Naive thymus-derived CD4-positive, alpha-beta T cell (primary cell): ENCODE results near the gene BCL11A. TPM values are rescaled to one million over a fixed set of nuclear protein-coding genes. Genes with fewer than 3 reads are reported as not detected.

ENCODE experiments used
- ATAC-seq: fragments of 150-1000 bp; cut with Tn5 transposase; 2 replicates; pipeline ENCODE4 v1.10.0; 2021; ENCODE audit warnings: mild to moderate bottlenecking, moderate library complexity
- CTCF ChIA-PET: fragments of 350-600 bp; sonication (Branson Sonifier 250); formaldehyde crosslinking; loops from one replicate; lab custom pipeline; 2021; ENCODE audit warnings: antibody characterized with exemption; lab: Charles Lee
- POLR2A ChIA-PET: fragments of 350-600 bp; sonication (Branson Sonifier 250); formaldehyde crosslinking; loops from one replicate; lab custom pipeline; 2021; ENCODE audit warnings: antibody characterized with exemption, inconsistent platforms; lab: Charles Lee
- DNase-seq, 9 donors: peaks; one replicate each; pipeline versions ENCODE4 v3.0.0 to v3.0.0-alpha.2; 2020 to 2022; ENCODE audit warnings: mixed read lengths in 1 of 9
- H3K27ac ChIP-seq: one replicate; pipeline ENCODE4 v1.7.0; 2013; ENCODE audit warnings: mild to moderate bottlenecking, low read depth, low read length, moderate library complexity
- H3K27me3 ChIP-seq, 2 donors: one replicate each; pipeline ENCODE4 v1.7.0; 2013; ENCODE audit warnings: low read length in 2 of 2, mild to moderate bottlenecking in 2 of 2, moderate library complexity in 2 of 2; ENCODE audit not compliant: control insufficient read depth in 2 of 2, insufficient read depth in 2 of 2
- H3K36me3 ChIP-seq, 3 experiments: 1 replicate in 2 of 3; 2 replicates in 1 of 3; pipeline ENCODE4 v1.7.0; 2013; ENCODE audit warnings: low read length in 3 of 3, mild to moderate bottlenecking in 3 of 3, moderate library complexity in 1 of 3; ENCODE audit not compliant: insufficient read depth in 3 of 3, control insufficient read depth in 2 of 3
- H3K4me1 ChIP-seq, 2 donors: one replicate each; pipeline ENCODE4 v1.7.0; 2013; ENCODE audit warnings: low read length in 2 of 2, mild to moderate bottlenecking in 2 of 2, moderate library complexity in 1 of 2; ENCODE audit not compliant: control insufficient read depth in 2 of 2, insufficient read depth in 2 of 2
- H3K4me3 ChIP-seq: 2 replicates; pipeline ENCODE4 v1.7.0; 2013; ENCODE audit warnings: mild to moderate bottlenecking, low read length
- H3K9me3 ChIP-seq, 3 experiments: 1 replicate in 2 of 3; 2 replicates in 1 of 3; pipeline ENCODE4 v1.7.0; 2013; ENCODE audit warnings: low read length in 3 of 3; ENCODE audit not compliant: control insufficient read depth in 2 of 3
- H3K27ac Mint-ChIP-seq, 9 donors: one replicate each; pipeline ENCODE4 v1.8.0; 2020 to 2022; ENCODE audit warnings: mixed read lengths in 9 of 9, mild to moderate bottlenecking in 8 of 9, moderate library complexity in 5 of 9, inconsistent platforms in 2 of 9
- H3K27me3 Mint-ChIP-seq, 5 donors: one replicate each; pipeline ENCODE4 v1.8.0; 2021 to 2022; ENCODE audit warnings: mixed read lengths in 5 of 5, mild to moderate bottlenecking in 1 of 5
- H3K36me3 Mint-ChIP-seq, 5 donors: one replicate each; pipeline ENCODE4 v1.8.0; 2020 to 2022; ENCODE audit warnings: mixed read lengths in 5 of 5, mild to moderate bottlenecking in 3 of 5, inconsistent platforms in 1 of 5
- H3K4me1 Mint-ChIP-seq, 7 donors: one replicate each; pipeline ENCODE4 v1.8.0; 2020 to 2022; ENCODE audit warnings: mixed read lengths in 7 of 7, mild to moderate bottlenecking in 3 of 7, inconsistent platforms in 1 of 7
- H3K4me3 Mint-ChIP-seq, 10 donors: one replicate each; pipeline ENCODE4 v1.8.0; 2020 to 2022; ENCODE audit warnings: mild to moderate bottlenecking in 10 of 10, mixed read lengths in 10 of 10, moderate library complexity in 6 of 10, inconsistent platforms in 2 of 10
- H3K9me3 Mint-ChIP-seq, 11 donors: one replicate each; pipeline ENCODE4 v1.8.0; 2020 to 2022; ENCODE audit warnings: mixed read lengths in 11 of 11, mild to moderate bottlenecking in 4 of 11, inconsistent platforms in 1 of 11, moderate library complexity in 1 of 11
- intact Hi-C, 2 donors: fragments of 100-400 bp; cut with micrococcal nuclease; formaldehyde crosslinking; loops; one replicate each; pipeline ENCODE4 v1.15.1; 2023
- polyA plus RNA-seq, 2 donors: library from polyadenylated mRNA; unstranded; fragments of 300-500 nt; fragmentation: Illumina TruSeq; gene quantifications; one replicate each; pipeline ENCODE4 v1.2.3, GENCODE V29; 2021
- total RNA-seq, 6 experiments: library from RNA in 5 of 6; stranded (reverse) in 5 of 6; gene quantifications; 1 replicate in 5 of 6; 2 replicates in 1 of 6; pipeline ENCODE4 v1.2.3 and lab custom pipeline; 2021 to 2026

The BCL11A gene
- total and polyA plus RNA-seq, 7 experiments from 2014 or later, result 1.5 to 26.2 (median 2.5) TPM; not detected in 1

DNA sequence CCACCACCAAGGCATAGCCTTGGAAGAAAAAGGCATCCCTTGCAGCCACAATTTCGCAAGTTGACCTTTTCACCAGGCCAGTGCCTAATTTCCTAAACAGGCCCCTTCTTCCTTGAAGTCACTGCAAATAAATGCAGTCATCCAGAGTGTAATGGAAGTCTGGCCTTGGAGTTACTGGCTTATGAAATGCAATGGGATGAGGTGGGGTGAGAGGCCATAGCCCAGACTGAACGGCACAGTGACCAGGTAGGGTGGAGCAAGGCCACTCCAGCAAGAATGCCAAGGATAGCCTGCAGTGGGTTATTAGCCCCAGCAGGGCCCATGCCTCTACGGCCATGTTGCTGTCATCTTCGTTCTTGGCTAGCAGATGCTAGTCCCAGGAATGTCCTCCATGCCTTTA, 68.4 kb downstream of the BCL11A start:
- H3K27ac ChIP-seq, result no peak overlapping the region
- ChIA-PET POLR2A (no interaction called here), CTCF (no interaction called here)
- no peaks in the 10 kb centered on the region for H3K9me3 Mint-ChIP-seq
- no peak for DNase-seq
- H3K4me1 ChIP-seq, result no peaks in the 10 kb centered on the region
- intact Hi-C loops, result no loop called here
- H3K36me3 ChIP-seq, result no peaks in the 10 kb centered on the region
- no peak overlapping the region for H3K27ac Mint-ChIP-seq
- H3K27me3 Mint-ChIP-seq, result peaks cover 13 to 50% (median 30%) of the 10 kb centered on the region in 5 donors
- no peaks in the 10 kb centered on the region for H3K27me3 ChIP-seq
- no peak for ATAC-seq
- H3K9me3 ChIP-seq, result no peaks in the 10 kb centered on the region
- peaks cover 0 to 20% (median 7%) of the 10 kb centered on the region in 7 donors for H3K4me1 Mint-ChIP-seq
- no peak overlapping the region for H3K4me3 ChIP-seq
- no peak overlapping the region for H3K4me3 Mint-ChIP-seq
- H3K36me3 Mint-ChIP-seq, result no peaks in the 10 kb centered on the region

DNA sequence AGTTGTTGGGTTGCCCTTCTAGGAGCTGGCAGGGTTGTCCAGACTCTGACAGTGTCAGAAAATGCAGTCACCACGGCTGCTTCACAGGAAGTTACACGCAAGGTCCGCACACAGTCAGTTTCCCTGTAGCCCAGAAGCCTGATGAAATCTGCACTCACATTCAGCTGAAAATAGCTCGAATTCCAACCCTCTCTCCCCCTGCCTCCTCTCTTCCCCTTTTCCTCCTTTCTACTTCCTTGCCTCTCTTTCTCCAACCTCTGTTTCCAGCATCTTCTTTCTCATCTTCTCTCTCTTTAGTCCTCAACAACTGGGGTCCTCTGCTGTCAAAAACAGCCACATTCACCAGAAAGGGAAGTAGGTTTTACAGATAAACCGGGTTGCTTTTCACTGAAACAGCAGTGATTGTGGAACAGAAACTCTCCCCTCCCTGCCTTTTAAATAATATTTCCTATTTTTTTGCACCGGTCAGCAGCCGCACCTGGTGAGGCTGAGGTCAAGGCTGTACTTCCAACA, 69.3 kb downstream of the BCL11A start:
- Histone ChIP-seq H3K4me1 (no peaks in the 10 kb centered on the region), H3K4me3 (no peak overlapping the region), H3K27ac (no peak overlapping the region), H3K27me3 (no peaks in the 10 kb centered on the region), H3K9me3 (no peaks in the 10 kb centered on the region), H3K36me3 (no peaks in the 10 kb centered on the region)
- POLR2A ChIA-PET, result no interaction called here
- intact Hi-C loops, result no loop called here
- H3K4me3 Mint-ChIP-seq, result no peak overlapping the region
- peaks cover 0 to 20% (median 7%) of the 10 kb centered on the region in 7 donors for H3K4me1 Mint-ChIP-seq
- DNase-seq, result no peak
- CTCF ChIA-PET, result no interaction called here
- no peaks in the 10 kb centered on the region for H3K36me3 Mint-ChIP-seq
- H3K27ac Mint-ChIP-seq, result peak overlapping the region in 2 of 9 donors; percentile 0 to 4
- H3K9me3 Mint-ChIP-seq, result no peaks in the 10 kb centered on the region
- peak; percentile 81 for ATAC-seq
- peaks cover 13 to 44% (median 32%) of the 10 kb centered on the region in 5 donors for H3K27me3 Mint-ChIP-seq

DNA sequence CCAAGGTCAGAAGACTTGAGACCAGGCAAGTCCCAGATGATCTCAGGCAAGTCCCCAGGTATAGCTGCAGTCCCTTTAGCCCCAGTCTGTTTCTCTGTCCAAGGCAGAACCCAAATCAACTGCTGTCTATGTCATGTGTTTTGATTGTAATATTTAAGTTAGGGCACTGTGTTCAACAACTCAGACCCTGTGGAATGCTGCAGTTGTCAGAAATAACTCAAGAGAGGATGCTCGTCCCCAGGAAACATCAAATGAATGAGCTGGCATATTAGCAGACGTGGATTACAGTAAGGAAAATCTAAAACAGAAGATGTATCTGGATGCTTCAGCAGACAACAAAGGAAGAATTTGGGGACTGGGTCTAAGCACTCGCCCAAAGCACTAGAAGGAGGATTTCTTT, 70.1 kb downstream of the BCL11A start:
- H3K4me1 ChIP-seq, result no peaks in the 10 kb centered on the region

DNA sequence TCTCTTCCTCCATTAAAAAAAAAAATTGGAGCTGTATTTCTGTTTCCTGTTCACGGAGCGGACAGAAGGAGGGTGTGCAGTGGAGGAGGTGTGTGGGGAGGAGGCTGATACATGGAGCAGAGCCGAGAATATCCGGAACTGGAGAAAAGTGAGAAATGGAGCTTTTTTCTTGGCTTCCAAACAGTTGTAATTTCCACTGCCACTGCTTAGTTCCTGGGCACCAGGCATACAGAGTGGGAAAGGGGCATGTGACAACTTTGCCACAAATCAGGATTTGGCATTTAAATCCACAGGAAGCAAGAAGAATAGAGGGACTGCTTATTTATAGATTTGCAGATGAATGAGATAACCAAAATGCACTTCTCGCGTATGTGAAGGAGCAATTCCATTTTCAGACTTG, 71.2 kb downstream of the BCL11A start:
- Mint-ChIP-seq H3K27me3 (peaks cover 13 to 41% (median 36%) of the 10 kb centered on the region in 5 donors), H3K4me1 (peaks cover 0 to 20% (median 7%) of the 10 kb centered on the region in 7 donors), H3K36me3 (no peaks in the 10 kb centered on the region), H3K9me3 (no peaks in the 10 kb centered on the region), H3K4me3 (peak overlapping the region in 2 of 10 donors; percentile 14 to 18), H3K27ac (peak overlapping the region in 1 of 9 donors; percentile 45)
- ChIA-PET POLR2A (no interaction called here), CTCF (no interaction called here)
- H3K4me1 ChIP-seq, result no peaks in the 10 kb centered on the region
- no peak overlapping the region for H3K27ac ChIP-seq
- no peaks in the 10 kb centered on the region for H3K36me3 ChIP-seq
- ATAC-seq (no peak), DNase-seq (no peak)
- no peaks in the 10 kb centered on the region for H3K9me3 ChIP-seq
- no peaks in the 10 kb centered on the region for H3K27me3 ChIP-seq
- no peak overlapping the region for H3K4me3 ChIP-seq
- intact Hi-C loops, result no loop called here

More for the DNA sequence above, 70.1 kb downstream of the BCL11A start:
- no peak for DNase-seq
- H3K4me1 Mint-ChIP-seq, result peaks cover 0 to 20% (median 7%) of the 10 kb centered on the region in 7 donors
- intact Hi-C loops, result no loop called here
- CTCF ChIA-PET, result no interaction called here
- no peaks in the 10 kb centered on the region for H3K9me3 ChIP-seq
- no peaks in the 10 kb centered on the region for H3K36me3 Mint-ChIP-seq
- H3K36me3 ChIP-seq, result no peaks in the 10 kb centered on the region
- H3K4me3 Mint-ChIP-seq, result no peak overlapping the region
- no peaks in the 10 kb centered on the region for H3K27me3 ChIP-seq
- H3K27me3 Mint-ChIP-seq, result peaks cover 13 to 43% (median 36%) of the 10 kb centered on the region in 5 donors
- ATAC-seq, result no peak
- POLR2A ChIA-PET, result no interaction called here
- no peaks in the 10 kb centered on the region for H3K9me3 Mint-ChIP-seq
- no peak overlapping the region for H3K4me3 ChIP-seq
- no peak overlapping the region for H3K27ac ChIP-seq
- no peak overlapping the region for H3K27ac Mint-ChIP-seq

DNA sequence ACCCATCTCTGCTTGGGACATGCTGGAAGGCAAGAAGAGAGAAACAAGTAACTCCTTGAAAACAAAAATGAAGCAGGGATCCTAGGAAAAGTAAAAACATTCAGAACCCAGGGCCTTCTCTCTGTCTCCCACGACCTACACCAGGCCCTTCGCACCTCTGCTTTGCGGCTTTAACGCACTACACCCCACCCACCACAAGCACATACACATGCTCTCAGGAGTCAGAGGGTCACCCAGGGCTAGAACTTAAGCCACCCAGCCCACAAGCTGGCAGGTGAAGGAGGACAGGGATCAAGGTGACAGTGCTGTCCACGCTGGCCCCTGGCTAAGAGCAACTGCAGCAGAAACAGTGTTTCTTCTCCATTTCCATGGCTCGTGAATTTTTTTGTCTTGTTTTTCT, 72.2 kb downstream of the BCL11A start:
- Mint-ChIP-seq H3K27me3 (peaks cover 13 to 41% (median 36%) of the 10 kb centered on the region in 5 donors), H3K9me3 (no peaks in the 10 kb centered on the region), H3K27ac (peak overlapping the region in 1 of 9 donors; percentile 12), H3K36me3 (no peaks in the 10 kb centered on the region), H3K4me3 (no peak overlapping the region), H3K4me1 (peaks cover 0 to 21% (median 7%) of the 10 kb centered on the region in 7 donors)
- intact Hi-C loops, result no loop called here
- H3K27ac ChIP-seq, result no peak overlapping the region
- no peaks in the 10 kb centered on the region for H3K36me3 ChIP-seq
- ChIA-PET CTCF (no interaction called here), POLR2A (no interaction called here)
- no peak overlapping the region for H3K4me3 ChIP-seq
- no peaks in the 10 kb centered on the region for H3K4me1 ChIP-seq
- no peak for ATAC-seq
- H3K9me3 ChIP-seq, result no peaks in the 10 kb centered on the region
- no peaks in the 10 kb centered on the region for H3K27me3 ChIP-seq
- no peak for DNase-seq

DNA sequence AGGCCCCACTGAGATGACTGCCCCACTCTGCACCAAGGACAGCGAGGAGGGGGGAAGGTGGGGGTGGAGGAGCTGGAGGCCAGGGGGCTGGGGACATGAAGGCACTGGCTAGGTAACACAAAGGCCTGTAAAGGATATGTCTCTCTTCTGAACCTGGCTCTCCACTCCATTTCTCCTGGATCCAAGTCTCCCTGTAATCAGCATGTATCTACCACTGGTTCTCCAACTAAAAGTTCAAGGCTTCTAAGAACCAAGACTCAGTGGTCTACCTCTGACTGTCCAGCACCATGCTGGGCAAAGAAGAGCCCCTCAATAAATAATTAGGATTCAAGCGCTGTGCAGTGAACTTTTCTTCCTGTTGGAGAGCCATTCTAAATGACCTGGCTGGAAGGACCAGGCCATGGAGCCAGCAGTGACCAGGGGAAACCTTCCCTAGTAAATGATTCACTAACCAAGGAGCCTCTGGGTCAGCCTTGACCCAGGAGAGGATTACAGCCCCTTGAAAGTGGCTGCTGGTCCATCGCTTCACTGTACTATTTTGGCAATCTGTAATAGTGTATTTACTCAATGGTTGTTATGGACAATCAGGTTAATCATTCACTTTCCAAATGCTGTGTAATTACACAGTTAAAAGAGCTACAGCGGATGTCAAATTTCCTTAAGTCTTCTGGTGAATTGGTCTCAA, 73.2 kb downstream of the BCL11A start:
- no peak overlapping the region for H3K27ac ChIP-seq
- ATAC-seq (no peak), DNase-seq (no peak)
- Mint-ChIP-seq H3K27ac (peak overlapping the region in 1 of 9 donors; percentile 47), H3K4me3 (no peak overlapping the region), H3K9me3 (no peaks in the 10 kb centered on the region), H3K27me3 (peaks cover 13 to 37% (median 36%) of the 10 kb centered on the region in 5 donors), H3K36me3 (no peaks in the 10 kb centered on the region), H3K4me1 (peaks cover 0 to 21% (median 7%) of the 10 kb centered on the region in 7 donors)
- CTCF ChIA-PET, result no interaction called here
- POLR2A ChIA-PET, result no interaction called here
- no peaks in the 10 kb centered on the region for H3K9me3 ChIP-seq
- no peaks in the 10 kb centered on the region for H3K27me3 ChIP-seq
- intact Hi-C loops, result no loop called here
- no peaks in the 10 kb centered on the region for H3K36me3 ChIP-seq
- no peaks in the 10 kb centered on the region for H3K4me1 ChIP-seq
- H3K4me3 ChIP-seq, result no peak overlapping the region
